Measurements from ENCODE around the gene SRP54. TPM values are rescaled to one million over a fixed set of nuclear protein-coding genes. Genes with fewer than 3 reads are reported as not detected.

Gene SRP54
- total and polyA plus RNA-seq, 2 donors (not counting 3 experiments of a cell fraction or from before 2014, with no cell fraction given), result 32.8 to 63.7 TPM

DNA sequence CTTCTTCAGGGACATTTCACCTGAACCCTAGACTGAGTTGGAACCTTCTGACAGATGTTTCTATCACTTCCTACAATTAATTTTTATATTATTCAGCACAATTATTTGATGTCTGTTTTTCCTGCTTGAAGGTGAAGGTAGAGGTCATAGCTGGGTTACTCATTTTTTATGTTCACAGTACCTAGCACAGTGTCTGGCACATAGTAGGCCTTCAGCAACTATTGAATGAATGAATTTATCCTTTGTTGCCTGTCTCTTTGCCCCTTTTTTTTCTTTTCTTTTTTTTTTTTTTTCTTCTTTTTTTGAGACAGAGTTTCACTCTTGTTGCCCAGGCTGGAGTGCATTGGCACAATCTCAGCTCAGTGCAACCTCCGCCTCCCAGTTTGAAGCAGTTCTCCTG, 33.8 kb downstream of the SRP54 start:
- Histone ChIP-seq H3K27ac (ENCODE audit: insufficient read depth, low read depth, low read length) (no peak overlapping the region), H3K4me3 (replicated peaks in 1 of 3; ENCODE audit: insufficient read depth in 1 of 3, low read depth in 1 of 3, low read length in 3 of 3) (no peak overlapping the region), H3K4me1 (ENCODE audit: control insufficient read depth, extremely low read depth, insufficient read depth, low read length) (no peaks in the 10 kb centered on the region), H3K79me2 (ENCODE audit: control insufficient read depth, insufficient read depth, low read length) (no peaks in the 10 kb centered on the region), H3K4me2 (ENCODE audit: insufficient read depth, low read length) (no peak overlapping the region), H3K27me3 (ENCODE audit: control insufficient read depth in 2 of 2, insufficient read depth in 2 of 2, low read length in 2 of 2) (no peaks in the 10 kb centered on the region), H3K9me1 (replicated peaks; ENCODE audit: control insufficient read depth, extremely low read depth, insufficient read depth, low read length) (no peaks in the 10 kb centered on the region), H3K9me3 (replicated peaks; ENCODE audit: control insufficient read depth, insufficient read depth, low read length) (no peaks in the 10 kb centered on the region), H3K36me3 (ENCODE audit: control insufficient read depth in 2 of 2, extremely low read depth in 1 of 2, insufficient read depth in 2 of 2, low read length in 2 of 2) (peaks cover 3 to 11% of the 10 kb centered on the region in 2 experiments), H4K20me1 (replicated peaks; ENCODE audit: control insufficient read depth, extremely low read depth, insufficient read depth, low read length) (no peaks in the 10 kb centered on the region), H3K9ac (replicated peaks; ENCODE audit: extremely low read depth, insufficient read depth, low read length) (no peak overlapping the region), H2AFZ (ENCODE audit: low read depth, low read length) (no peak overlapping the region)
- ChIA-PET POLR2A (no interaction called here), CTCF (no interaction called here)
- DNase-seq (ENCODE audit: low read depth, low spot score), result no peak
- TF ChIP-seq MYC (IDR thresholded peaks at IDR 0.05; ENCODE audit: low read depth, low read length), result no peak
- TF ChIP-seq, protein P1, sequence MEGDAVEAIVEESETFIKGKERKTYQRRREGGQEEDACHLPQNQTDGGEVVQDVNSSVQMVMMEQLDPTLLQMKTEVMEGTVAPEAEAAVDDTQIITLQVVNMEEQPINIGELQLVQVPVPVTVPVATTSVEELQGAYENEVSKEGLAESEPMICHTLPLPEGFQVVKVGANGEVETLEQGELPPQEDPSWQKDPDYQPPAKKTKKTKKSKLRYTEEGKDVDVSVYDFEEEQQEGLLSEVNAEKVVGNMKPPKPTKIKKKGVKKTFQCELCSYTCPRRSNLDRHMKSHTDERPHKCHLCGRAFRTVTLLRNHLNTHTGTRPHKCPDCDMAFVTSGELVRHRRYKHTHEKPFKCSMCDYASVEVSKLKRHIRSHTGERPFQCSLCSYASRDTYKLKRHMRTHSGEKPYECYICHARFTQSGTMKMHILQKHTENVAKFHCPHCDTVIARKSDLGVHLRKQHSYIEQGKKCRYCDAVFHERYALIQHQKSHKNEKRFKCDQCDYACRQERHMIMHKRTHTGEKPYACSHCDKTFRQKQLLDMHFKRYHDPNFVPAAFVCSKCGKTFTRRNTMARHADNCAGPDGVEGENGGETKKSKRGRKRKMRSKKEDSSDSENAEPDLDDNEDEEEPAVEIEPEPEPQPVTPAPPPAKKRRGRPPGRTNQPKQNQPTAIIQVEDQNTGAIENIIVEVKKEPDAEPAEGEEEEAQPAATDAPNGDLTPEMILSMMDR (IDR thresholded peaks at IDR 0.05; ENCODE audit: extremely low read depth in 1 of 2, insufficient read depth in 1 of 2, low read depth in 1 of 2, low read length in 2 of 2), result no peak
- TF ChIP-seq FOS (IDR thresholded peaks at IDR 0.05; ENCODE audit: borderline replicate concordance, insufficient read depth, low read length), result no peak
- BruUV-seq (replicated peaks), result no TSS peak
- intact Hi-C loops (cut with micrococcal nuclease) (no loop called here), dilution Hi-C loops (cut with MboI; ENCODE audit: extremely low pct_ligation_motif_present, low sequenced_read_pairs) (no loop called here)
- no peak for FAIRE-seq

DNA sequence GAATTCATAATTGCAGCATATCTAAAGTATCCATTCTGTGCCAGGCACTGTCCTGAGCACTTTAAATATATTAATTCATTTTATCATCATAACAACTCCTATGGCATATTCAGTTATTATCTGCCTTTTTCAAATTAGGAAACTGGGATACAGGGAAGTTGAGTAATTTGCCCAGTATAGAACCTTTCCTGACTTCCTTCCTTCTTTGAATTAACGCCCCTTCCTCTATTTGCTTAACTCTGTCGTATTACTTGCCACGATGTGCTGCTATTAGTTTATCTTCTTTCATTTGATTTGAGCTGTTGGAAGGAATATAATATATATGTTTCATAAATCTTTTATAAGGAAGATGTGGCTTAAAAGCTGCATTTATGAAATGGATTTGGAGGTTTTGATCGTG, 37.9 kb downstream of the SRP54 start:
- dilution Hi-C loops (cut with MboI; ENCODE audit: extremely low pct_ligation_motif_present, low sequenced_read_pairs), result no loop called here
- Histone ChIP-seq H3K9me1 (replicated peaks; ENCODE audit: control insufficient read depth, extremely low read depth, insufficient read depth, low read length) (no peaks in the 10 kb centered on the region), H3K4me2 (ENCODE audit: insufficient read depth, low read length) (no peak overlapping the region), H3K4me3 (replicated peaks in 1 of 3; ENCODE audit: insufficient read depth in 1 of 3, low read depth in 1 of 3, low read length in 3 of 3) (no peak overlapping the region), H3K4me1 (ENCODE audit: control insufficient read depth, extremely low read depth, insufficient read depth, low read length) (no peaks in the 10 kb centered on the region), H3K36me3 (ENCODE audit: control insufficient read depth in 2 of 2, extremely low read depth in 1 of 2, insufficient read depth in 2 of 2, low read length in 2 of 2) (peaks cover 3 to 11% of the 10 kb centered on the region in 2 experiments), H3K27me3 (ENCODE audit: control insufficient read depth in 2 of 2, insufficient read depth in 2 of 2, low read length in 2 of 2) (no peaks in the 10 kb centered on the region), H3K79me2 (ENCODE audit: control insufficient read depth, insufficient read depth, low read length) (no peaks in the 10 kb centered on the region), H3K9ac (replicated peaks; ENCODE audit: extremely low read depth, insufficient read depth, low read length) (no peak overlapping the region), H3K9me3 (replicated peaks; ENCODE audit: control insufficient read depth, insufficient read depth, low read length) (no peaks in the 10 kb centered on the region), H4K20me1 (replicated peaks; ENCODE audit: control insufficient read depth, extremely low read depth, insufficient read depth, low read length) (no peaks in the 10 kb centered on the region), H3K27ac (ENCODE audit: insufficient read depth, low read depth, low read length) (no peak overlapping the region), H2AFZ (ENCODE audit: low read depth, low read length) (no peak overlapping the region)
- FAIRE-seq (peak; percentile 61), DNase-seq (ENCODE audit: low read depth, low spot score) (no peak)
- no peak for TF ChIP-seq FOS (IDR thresholded peaks at IDR 0.05; ENCODE audit: borderline replicate concordance, insufficient read depth, low read length)
- TF ChIP-seq, protein P2, sequence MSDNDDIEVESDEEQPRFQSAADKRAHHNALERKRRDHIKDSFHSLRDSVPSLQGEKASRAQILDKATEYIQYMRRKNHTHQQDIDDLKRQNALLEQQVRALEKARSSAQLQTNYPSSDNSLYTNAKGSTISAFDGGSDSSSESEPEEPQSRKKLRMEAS (IDR thresholded peaks at IDR 0.05; ENCODE audit: insufficient read depth, insufficient read length), result no peak
- no peak for TF ChIP-seq EZH2 (IDR thresholded peaks at IDR 0.05; ENCODE audit: borderline replicate concordance, low read depth, low read length, severe bottlenecking)
- TF ChIP-seq JUN (IDR thresholded peaks at IDR 0.05; ENCODE audit: borderline replicate concordance, insufficient read depth, insufficient read length, low read depth), result no peak
- TF ChIP-seq POLR2A (IDR thresholded peaks at IDR 0.05; ENCODE audit: low read depth, low read length), result no peak
- TF ChIP-seq, protein P1 (IDR thresholded peaks at IDR 0.05; ENCODE audit: extremely low read depth in 1 of 2, insufficient read depth in 1 of 2, low read depth in 1 of 2, low read length in 2 of 2), result no peak
- TF ChIP-seq GATA2 (IDR thresholded peaks at IDR 0.05; ENCODE audit: insufficient read depth, insufficient read length, low read depth, low read length), result no peak
- TF ChIP-seq MYC (IDR thresholded peaks at IDR 0.05; ENCODE audit: low read depth, low read length), result no peak
- no peak for TF ChIP-seq POLR2AphosphoS5 (IDR thresholded peaks at IDR 0.05; ENCODE audit: insufficient read depth, low read depth, low read length)
- no TSS peak for BruUV-seq (replicated peaks)
- ChIA-PET CTCF (interaction anchor here (1.4 kb wide), 1 partner anchor 22 kb away, joined by 4 read pairs; no protein-coding TSS in a partner anchor), POLR2A (no interaction called here)
- intact Hi-C loops (cut with micrococcal nuclease), result no loop called here
